NCI-H1436 (cell line): ENCODE data around the gene LMTK2.

ENCODE experiments used
- DNase-seq: peaks from one replicate; lab custom pipeline; 2025; lab: John Stamatoyannopoulos, UW

The LMTK2 gene

DNA sequence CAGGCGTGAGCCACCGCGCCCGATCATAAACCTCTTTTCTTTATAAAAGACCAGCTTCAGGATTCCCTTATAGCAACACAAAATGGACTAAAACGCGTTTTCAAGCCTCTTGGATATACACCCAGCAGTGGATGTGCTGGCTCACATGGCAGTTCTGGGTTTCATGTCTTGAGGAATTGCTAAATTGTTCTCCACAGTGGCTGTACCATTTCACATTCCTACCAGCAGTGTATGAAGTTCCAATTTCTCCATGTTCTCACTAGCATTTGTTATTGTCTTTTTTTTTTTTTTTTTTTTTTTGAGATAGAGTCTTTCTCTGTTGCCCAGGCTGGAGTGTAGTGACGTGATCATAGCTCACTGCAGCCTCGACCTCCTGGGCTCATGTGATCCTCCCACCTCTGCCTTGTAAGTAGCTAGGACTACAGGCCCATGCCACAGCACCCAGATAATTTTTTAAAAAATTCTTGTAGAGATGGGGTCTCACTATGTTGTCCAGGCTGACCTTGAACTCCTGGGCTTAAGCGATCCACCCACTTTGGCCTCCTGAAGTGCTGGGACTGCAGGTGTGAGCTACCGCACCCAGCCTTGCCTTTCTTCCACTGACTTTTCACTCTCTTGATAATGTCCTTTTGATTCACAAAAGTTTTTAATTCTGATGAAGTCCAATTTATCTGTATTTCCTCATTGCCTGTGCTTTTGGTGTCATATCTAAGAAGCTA lies 127.9 kb downstream of the LMTK2 start:
- DNase-seq: no peak

DNA sequence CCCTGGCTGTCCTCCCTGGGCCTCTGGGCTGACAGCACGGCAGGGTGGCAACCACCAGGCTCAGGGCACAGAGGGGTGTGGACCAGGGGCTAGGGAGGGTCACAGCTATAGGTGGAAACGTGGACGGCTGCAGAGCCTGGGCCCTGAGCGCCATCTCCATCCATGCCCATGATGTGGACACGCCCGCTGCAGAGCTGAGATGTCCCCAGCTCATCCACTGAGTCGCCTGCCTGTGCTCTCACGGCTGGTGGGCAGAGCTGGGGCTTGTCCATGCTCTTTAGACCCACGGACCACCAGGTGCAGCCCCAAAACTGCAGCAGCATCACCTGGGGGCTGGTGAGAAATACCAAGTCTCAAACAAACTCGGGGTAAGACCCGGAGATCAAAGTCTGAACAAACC lies 129.2 kb downstream of the LMTK2 start:
- DNase-seq: no peak

DNA sequence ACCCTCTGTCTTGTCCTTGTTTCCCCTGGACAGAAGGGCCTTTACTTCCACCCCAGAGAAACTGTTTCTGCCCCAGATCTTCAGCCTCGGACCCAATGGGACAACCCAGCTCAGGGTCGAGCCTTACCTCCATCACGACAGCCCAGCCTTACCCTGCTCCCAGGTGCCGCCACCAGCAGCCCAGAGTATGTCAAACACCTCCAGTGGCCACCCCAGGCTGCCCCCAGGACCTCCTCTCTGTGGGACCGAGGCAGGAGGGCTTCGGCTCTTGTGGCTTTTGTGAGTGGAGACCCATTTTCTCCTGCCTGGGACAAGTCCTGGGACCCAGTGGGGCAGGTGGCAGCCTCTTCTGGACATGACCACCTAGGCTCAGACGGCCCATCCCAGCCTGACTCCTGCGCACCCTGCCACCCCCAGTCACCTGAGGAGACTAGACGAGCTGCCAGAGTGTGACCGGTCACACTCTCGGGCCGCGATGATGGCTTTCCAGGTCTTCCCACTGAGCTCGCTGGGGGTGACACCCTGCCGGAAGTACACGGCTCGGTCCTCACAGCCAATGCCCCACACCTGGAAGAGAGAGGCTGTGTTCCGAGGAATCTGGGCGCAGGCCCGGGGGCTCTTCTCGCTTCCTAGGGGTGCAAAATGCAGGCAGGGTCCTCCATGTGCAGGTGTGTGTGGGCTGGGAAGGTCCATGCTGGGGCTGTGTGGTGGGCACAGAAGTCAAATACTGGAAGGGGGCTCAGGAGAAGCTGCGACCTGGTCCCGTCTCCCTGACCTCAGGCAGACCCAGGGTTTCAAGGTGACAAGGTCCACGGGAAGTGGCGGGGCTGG lies 129.9 kb downstream of the LMTK2 start:
- DNase-seq: no peak

DNA sequence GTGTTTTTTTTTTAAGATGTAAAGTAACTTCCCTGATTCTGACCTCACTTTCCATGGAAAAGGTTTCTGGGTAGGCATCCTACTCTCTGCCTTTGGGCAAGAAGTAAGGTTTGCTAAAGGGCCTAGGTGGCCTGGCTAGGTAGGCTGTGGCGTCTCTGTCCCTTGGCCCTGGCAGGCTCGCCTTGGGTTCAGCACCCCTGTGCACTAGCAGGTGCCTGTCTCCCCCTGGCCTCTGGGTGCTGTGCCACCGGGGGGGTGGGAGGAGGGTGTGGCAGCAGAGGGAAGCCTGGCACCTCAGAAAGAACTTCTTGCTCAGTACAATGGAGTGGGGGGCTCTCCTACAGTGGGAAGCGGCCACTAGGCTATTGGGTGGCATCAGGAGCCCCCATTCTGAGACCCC lies 131.4 kb downstream of the LMTK2 start:
- no peak for DNase-seq

DNA sequence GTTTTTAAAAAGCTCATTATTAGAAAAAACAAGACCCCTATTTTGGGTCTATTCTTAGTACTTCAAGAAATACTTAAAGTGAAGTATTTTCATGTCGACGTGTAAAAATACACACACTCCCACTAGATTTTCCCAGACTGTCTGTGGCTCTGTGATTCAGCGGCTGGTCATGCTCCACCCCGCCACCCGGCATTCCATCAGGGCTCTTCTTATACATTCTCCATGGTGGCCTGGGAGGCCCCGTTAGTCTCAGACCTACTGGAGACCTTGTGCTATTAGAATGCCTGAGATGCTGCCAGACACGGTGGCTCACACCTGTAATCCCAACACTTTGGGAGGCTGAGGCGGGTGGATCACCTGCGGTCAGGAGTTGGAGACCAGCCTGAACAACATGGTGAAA lies 132.3 kb downstream of the LMTK2 start:
- no peak for DNase-seq

DNA sequence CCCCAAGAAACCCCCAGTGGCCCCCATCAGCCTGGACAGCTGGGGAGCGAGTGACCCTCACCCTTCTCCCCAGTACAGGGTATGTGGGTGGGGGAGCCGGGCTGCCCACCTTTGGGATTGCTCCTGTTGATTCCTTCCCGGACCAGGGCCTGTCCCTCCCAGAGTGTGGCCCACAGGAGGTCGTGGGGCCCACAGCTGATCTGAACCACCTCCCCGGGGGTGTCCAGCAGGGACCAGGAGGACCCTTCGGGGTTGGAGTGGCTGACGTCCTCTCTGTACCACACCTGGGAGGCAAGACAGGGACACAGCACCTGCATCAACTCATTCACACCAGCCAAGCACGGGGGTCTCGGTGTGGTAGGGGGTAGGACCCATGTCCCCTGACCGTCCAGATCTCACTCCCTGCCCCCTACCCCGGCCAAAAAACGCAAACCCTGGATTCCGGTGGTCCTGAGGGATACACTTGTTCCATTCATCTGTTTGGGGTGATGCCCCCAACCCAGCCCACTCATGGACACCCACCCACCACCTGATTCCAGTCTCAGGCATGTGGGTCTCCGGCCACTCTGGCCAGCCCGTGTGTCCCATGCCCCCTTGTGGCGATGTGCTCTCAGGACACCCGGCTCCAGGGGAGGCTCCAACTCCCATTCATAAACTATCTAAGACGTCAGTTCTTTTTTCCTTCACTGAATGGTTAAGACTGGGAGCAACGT lies 134.5 kb downstream of the LMTK2 start:
- no peak for DNase-seq

DNA sequence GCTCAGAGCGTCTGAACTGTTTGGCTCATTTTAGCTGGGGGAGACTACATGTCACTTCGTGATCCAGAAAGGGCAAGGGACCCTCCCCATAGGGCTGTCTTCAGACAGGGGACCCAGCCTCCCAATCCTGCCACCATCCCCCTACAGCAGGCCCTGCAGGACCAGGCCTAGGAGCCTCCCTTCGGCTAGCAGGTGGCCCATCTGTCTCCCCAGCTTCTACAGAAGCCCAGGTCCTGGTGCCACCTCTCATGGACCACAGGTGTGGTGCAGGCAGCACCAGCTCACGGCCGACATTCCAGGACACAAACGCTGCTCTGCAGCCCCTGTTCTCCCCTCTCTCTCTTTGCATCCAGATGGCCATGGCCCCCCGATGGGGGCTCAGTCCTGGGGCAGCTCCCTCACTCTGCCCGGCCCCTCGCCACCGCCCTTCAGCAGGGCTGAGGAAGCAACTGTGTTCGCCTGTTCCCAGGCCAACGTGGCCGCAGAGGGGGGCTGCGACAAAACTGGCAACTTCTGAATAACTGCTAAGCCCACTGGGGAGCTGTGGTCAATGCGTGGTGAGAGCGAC lies 135.1 kb downstream of the LMTK2 start:
- DNase-seq: no peak

DNA sequence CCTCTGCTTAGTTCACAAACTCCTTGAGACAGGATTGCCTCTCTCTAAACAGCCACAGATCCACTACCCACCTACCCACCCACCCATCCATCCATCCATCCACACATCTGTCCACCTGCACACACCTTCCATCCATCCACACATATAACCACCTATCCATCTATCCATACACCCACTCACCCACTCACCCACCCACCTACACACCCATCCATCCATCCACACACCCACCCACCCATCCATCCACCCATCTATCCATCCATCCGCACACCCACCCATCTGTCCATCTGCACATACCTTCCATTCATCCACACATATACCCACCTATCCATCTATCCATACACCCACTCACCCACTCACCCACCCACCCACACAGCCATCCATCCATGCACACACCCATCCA lies 135.7 kb downstream of the LMTK2 start:
- no peak for DNase-seq

DNA sequence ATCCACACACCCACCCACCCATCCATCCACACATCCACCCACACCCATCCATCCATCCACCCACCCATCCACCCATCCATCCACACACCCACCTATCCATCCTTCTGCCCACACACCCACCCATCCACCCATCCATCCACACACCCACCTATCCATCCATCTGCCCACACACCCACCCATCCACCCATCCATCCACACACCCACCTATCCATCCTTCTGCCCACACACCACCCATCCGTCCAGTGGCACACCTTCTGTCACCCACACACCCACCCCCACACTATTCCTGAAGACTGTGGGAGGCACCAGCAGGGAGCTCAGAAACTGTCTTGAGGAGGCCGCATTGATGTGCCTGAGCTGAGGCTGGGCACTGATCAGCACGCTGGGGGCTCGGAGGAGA lies 136.3 kb downstream of the LMTK2 start:
- DNase-seq: no peak

DNA sequence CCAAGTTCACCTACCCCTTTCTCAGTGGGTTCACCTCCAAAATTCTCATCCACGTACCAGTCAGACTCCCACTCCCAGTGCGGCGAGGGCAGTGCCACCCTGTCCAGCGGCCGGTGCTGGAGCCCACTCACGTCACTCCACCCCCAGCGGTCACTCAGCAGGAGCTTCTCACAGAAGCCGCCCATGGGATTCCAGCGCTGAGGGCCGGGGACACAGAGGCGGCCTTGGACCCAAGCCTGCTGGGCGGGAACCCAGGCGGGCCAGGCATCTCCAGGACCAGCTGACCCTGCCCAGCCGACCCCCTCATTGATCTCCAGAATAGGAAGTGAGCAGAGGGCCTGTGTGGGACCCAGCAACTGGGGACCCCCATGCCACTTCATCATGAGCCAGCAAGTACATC lies 138.2 kb downstream of the LMTK2 start:
- no peak for DNase-seq

DNA sequence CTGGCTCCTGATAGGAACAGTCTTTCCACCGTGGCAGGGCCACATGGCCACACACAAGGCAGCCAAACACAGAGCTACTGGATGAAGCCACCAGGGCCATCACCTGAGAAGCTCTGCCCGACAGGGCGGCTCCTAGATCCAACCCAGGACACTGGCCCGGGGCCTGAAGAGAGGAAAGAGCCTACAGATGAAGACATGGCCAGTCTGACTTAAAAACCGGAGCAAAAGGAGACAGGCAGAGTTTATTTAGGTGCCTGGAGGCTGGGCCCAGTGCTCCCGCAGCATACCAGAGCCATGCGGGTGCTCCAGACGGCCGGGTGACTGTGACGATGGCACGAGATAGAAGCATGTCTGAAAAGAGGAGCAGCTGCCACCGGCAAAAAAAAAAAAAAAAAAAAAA lies 141.5 kb downstream of the LMTK2 start:
- DNase-seq: no peak

DNA sequence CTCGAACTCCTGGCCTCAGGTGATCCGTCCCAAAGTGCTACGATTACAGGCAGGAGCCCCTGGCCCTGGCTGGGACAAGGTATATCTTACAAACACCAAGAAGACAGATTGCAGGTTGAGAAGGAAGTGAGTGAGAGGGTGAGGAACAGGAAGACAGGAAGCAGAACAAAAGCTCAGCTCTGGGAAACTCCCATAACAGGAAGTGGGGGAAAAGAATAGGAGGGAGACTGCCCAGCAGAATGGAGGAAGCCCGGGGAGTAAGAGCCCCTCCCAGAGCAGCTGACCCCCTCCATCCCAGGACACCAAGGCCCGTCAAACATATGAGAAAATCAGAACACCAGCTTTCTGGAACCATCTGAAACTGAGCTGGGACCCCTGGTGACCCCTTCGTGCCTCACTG lies 142.4 kb downstream of the LMTK2 start:
- DNase-seq: no peak

DNA sequence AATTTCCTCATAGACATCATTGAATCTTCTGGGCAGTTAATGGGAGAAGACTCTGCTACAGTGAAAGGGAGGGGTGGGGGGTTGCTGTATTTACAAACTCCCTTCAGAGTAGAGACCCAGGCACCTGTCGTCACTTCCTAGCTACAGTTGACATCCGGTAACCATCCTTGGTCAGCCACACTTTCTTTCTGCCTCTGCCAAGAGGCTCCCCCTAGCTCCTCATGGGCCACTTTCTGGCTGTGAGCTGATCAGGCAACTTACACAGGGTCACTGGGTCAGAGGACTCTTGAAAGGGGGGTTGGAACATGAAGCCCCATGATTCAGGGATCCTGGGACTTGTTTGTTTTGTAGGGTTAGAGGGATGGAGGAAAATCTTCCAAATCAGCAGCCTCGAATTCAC lies 144.1 kb downstream of the LMTK2 start:
- DNase-seq: no peak

DNA sequence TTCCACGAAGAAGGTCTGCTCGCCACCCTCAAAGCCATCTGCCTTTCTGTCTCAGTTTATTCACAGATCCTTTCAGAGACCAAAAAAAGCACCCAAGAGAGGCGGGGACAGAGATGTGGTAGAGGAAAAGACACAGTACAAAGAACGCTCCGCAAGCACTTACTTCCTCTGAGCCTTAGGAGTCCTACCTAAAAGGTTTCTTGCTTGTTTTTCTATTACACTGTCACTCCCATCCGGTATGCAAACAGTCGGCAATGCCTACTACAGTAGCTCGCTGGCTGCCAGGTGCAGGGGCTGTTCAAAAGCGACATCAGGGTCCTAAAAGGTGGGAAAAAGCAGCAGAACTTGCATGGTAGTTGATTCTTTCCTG lies 144.6 kb downstream of the LMTK2 start:
- no peak for DNase-seq

DNA sequence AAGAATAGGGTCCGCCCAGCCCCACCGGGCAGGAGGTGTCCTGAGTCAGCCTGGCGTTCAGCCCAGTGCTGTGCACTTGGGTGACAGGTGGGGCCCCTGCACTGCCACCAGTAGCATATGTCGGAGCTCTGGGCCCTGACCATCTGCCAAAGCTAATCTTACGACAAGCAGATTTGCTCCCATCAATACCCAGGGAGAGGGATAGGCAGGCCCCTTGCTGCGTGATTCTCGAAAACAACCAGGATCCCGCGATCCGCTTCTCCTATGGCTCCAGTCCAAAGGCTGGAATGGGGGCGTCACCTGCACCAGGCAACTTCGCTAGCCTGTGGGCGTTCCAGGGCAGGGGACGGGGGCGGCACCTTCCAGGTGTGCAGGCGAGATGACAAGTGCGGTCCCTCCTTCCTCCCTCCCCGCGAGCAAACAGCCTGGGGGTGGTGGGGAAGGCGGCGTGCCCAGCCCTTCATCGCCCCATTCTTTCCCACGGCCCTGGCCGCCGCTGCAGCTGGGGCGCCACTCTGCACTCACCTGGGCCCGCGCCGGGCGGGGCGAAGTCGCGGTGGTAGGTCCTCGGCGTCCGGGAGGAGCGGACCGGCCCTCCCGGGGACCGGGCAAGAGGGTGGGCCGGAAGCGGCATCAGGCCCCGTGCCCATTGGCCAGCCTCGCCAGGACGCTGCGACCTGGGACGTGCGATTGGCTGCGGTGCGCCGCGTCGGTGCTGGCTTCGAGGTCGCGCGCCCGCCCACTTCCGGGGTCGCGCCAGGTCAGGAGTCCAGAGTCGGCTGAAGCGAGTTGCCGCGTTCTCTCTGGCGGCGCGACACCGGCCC lies 145.2 kb downstream of the LMTK2 start, which contains the start of gene TECPR1:
TSS of gene TECPR1 (minus strand) at position 632 of the 824 bp plus-strand sequence. CDS start 6,086 bp downstream, outside the sequence.
- peak; percentile 82 for DNase-seq

DNA sequence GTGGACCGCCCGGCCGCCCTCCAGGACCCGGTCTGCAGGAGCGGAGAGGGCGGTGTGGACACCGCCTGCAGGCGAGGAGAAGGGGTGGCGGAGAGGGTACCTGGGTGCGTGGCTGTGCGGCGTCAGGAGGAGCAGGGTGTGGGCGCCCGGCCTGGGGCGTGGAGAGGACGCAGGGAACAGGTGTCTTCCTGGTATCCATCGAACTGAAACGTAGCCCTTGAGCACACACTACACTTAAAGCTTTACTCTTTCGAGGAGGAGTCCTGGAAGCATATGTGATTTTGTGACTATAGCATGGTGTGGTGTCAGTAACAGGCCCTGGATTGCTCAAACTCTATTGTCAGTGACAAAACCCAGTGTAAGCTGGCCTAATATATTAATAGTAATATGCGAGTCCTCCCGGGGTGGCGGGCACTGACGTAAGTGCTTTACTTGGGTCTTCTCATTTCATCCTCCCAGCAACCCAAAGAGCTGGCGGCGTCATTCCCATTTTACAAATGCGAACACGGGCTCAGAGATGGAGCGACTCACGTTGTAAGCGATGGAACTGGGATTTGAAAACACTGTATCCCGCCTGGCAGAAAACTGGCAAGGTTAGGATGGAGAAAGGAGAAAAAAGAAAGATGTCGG lies 145.9 kb downstream of the LMTK2 start:
- no peak for DNase-seq

DNA sequence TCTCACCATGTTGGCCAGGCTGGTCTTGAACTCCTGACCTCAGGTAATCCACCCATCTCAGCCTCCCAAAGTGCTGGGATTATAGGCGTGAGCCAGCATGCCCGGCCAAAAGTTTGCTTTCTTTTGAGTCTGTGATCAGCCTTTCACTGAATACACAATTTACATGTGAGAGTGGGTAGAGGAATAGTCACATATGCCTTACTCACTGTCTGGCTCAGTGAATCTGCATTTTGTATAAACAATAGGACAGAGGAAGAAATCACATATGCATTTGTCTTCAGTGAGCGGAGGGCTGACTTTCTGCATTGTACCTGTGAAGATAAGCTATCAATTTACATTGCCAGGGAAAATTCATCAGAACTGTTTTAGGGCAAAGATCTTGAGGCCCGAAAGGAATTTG lies 147.9 kb downstream of the LMTK2 start:
- DNase-seq: no peak

DNA sequence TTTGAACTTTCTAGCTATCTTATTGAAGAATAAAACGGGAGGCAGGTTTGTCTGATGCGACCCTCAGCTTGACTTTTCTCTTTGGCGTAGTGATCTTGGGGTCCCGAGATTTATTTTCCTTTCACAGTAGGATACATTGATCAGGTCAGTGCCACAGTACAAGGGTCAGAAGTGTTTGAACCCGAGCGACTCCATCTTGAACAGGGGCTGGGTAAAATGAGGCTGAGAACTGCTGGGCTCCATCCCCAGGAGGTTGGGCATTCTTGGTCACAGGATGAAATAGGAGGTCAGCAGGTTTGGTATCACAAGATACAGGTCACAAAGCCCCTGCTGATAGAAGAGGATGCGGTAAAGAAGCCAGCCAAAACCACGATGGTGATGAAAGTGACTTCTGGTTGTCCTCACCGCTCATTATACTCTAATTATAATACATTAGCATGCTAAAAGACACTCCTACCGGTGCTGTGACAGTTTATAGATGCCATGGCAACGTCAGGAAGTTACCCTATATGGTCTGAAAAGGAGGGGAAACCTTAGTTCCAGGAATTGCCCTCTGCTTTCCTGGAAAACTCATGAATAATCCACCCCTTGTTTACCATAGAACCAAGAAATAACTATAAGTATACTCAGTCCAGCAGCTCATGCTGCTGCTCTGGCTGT lies 148.4 kb downstream of the LMTK2 start:
- DNase-seq: no peak

DNA sequence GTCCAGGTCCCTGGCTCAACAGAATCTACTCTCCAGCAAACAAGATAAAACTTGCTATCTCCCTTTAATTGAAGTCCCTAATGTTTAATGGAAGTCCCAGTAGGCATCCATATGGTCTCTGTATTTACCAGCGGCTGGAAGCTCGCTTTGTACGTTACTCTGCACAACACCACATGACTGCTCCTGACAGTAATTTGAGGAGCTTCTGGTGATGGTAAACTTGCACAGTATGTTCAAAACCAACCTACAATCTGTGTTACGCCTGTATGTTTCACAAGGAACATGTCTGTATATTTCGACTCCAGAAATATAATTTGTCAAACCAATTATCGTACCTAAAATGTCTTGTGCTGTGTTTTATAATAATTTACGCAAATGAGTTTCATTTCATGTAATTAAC lies 149.8 kb downstream of the LMTK2 start:
- DNase-seq: no peak

DNA sequence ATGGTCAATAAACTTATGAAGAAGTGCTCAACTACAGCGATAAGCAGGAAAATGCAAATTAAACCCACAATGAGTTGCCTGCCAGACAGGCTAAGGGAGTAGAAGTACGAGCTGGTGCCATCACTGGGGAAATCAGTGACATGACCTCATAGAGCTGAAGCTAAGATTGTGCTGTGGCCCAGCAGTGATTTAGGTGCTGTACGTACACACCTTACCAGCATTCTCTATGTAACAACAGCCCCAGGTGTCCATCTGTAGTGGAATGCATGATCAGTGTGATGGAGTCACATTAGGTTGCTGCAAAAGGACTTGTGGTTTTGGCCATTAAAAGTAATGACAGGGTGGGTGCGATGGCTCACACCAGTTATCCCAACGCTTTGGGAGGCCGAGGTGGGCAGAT lies 151.0 kb downstream of the LMTK2 start:
- DNase-seq: no peak
